HG03558 (cell line): ENCODE results near the gene PGAM2.

Experiments
- ATAC-seq: cut with Tn5 transposase; IDR thresholded peaks from one replicate; pipeline ENCODE4 v1.9.1; 2021; ENCODE audit warnings: moderate number of reproducible peaks; ENCODE audit not compliant: unreplicated experiment; ENCODE audit errors: extremely low read depth

Gene PGAM2

DNA sequence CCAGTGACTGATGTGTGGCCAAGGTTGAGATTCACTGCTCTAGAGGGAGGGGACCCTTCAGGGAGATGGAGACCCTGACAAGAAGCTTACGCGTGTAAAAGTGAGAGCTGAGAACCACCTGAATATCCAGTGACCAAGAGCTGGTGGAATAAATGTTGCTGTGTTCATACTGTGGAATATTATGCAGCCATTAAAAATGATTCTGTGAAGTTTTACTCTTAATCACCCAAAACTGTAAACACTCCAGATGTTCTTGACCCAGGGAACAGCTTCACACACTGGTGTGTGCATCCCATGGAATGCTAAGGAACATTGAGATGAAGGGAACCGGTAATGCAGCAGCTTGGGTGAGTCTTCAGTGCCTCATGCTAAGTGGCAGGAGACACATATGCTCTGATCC is 21.3 kb upstream of the PGAM2 start:
- no peak for ATAC-seq

DNA sequence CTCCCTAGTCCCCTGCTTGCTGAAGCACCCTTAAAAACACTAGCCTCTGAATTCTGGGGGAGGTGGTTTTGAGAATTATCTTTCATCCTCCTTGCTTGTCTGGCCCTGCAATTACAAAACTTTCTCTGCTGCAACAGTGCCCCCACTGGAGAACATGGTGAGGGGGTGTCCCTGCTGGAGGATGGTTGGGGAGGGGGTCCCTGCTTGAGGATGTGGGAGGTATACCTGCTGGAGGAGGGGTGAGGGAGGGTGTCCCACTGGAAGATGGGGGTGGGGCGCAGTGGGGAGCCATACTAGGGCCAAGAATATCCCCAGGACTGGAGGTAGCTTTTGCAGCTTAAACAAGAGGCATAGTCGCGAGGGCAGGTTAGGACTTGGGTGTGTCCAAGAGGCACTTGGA is 20.2 kb upstream of the PGAM2 start:
- no peak for ATAC-seq

DNA sequence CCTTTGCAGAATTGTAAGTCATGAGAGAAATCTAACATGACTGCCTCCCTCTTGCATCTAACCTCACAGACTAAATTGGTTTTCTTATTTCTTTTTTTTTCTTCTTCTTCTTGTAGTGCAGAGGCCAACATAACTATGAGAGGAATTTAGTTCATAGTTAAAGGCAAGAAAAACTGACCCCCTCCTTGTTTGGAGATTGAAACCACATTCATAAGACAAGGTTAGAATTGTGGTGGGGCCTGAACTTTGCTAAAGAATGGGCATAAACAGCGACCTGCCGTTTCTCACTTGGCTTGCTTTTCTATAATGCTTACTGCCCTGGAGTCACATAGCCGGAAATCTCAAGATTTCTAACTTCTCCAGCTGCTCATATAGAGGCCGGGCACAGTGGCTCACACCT is 19.3 kb upstream of the PGAM2 start:
- no peak for ATAC-seq

DNA sequence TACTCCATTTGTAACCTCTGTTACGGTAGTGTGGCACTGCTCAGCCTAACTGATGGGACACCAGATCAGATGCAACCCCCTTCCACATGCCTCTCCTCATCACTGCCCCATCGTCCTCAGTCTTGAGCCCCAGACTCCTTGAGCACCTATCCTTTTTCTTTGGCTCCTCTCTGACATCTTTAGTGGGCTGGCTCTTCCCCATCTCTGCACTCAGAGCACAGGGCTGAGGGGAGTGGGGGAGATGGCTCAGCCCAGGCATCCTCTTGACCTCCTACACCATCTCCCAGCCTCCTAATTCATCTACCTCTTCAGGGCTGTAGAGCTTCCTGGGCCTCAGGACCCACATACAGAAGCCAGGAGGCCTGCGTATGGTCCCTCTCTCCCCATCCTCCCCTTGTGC is 18.4 kb upstream of the PGAM2 start:
- no peak for ATAC-seq

DNA sequence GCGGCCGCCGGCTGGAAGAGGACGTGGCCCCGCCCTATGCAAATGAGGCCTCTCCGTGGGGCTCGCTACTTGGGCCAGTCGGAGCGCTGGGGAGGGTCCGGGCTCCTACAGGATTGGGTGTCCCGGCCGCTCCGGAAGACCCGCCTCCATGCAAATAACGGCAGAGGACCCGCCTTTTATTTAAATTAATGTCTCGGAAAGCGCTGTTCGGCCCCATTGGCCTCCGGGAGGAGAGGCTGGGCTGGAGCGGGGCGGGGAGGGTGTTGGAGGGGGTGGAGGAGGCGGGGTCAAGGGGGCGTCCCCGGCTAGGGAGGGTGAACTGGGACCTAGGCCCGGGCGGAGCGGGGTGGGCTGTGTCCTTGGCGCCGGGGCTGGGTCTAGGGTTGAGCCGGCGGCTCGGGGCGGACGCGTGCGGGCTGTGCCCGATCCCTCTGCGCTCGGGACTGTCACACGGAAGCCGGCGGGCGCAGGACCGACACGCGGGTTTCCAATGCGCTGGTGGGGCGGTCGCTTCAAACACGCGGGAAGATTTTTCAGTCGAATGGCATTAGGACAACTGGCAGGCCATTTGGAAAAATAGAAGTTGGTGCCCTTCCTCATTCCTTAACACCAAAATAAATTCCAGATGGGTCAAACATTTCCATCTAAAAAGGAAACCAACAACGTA is 17.3 kb upstream of the PGAM2 start:
- ATAC-seq, result peak; percentile 77

DNA sequence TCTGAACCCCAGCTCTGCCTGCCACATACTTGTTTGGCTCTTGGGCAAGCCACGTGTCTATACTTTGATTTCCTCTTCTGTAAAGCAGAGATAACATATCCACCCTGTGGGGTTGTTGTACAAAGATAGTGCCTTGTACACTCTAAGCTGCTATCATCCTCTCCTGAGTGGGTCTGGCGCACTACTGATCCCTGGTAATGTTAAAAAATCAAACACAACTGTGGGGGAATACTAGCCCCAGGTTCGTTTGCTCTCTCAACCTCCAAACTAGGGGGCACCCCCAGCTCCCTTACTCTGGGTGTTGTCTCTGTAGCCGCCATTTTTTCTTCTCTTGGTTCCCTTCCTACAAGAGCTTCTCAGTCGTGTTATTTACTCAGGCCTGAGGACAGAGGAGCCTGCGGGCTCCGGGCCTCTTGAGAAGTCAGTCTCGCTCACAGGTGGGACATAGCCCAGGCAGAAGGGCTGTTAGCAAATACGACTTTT is 15.9 kb upstream of the PGAM2 start:
- no peak for ATAC-seq

DNA sequence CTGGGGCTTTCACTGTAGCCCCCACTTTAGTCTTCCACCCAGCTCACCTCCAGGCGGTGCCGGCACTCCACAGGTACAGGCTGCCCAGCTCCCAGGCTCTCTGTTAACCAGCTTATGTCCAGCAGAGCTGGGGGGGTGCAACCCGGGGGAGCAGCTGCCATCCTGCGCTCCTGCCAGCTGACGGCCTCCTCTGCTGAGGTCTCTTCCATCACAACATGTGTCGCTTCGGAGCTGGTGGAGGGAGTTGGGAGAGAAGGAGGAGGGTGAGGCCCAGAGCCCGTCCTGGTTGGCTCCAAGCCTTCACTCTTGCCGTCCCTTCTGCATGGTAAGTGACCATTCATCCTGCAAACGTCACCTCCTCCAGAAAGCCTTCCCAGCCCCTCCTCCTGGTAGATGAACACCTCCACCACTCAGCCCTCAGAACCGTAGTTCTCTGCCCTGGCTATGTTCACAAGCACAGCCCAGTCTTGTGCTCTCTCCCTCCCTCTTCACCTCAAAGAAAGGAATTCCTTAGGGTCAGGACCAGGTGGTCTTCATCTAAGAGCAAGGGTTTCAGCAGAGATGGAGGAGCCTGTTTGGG is 15.4 kb upstream of the PGAM2 start:
- no peak for ATAC-seq

DNA sequence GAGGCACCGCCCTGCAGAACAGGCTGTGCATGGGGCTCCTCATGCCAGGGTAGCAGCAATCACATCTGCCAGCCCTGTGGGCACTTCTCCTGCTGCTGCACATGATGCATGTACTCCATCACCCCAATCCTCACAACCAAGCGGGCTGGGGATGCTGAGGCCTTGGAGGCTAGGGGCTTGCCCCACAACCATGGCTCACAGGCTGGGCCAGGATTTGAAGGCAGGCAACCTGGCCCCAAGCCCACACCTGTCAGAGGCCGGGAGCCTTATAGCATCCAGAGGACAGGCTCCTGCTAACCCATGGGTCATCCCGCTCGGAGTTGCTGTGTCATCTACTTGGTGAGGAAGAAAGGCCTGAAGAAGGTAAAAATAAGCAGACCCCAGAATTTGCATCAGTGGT is 14.8 kb upstream of the PGAM2 start:
- ATAC-seq, result no peak

DNA sequence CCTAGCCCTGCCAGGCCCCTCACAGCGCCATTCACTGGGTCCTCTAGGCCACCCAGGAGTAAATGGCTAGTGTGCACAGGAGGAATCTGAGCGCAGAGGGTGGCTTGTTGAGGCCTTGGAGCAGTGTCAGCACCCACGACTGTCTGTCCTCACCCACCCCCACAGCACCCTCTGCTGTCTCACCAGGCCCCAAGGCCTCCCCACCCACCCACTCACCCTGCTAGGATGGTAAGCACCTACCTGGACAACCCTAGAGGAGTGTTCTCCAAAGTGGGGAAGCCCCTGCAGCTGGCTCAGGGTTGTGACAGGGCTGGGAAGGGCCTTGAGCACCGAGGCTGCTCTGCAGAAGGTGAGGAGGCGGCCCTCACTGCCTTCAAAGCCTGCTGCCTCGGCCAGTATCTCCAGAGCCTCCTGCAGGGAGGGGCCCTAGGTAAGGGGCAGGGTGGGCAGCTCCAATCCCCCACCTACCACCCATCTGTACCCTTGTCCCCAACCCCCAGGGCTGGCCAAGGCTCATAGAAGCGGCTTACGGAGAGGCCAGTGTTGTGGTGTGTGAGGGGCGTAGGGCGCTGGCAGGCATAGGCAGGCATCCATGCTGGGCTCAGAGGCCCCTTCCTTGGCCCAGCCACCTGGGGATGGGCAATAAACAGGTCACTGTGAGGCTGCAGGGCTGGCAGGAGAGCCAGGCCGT is 14.1 kb upstream of the PGAM2 start:
- no peak for ATAC-seq

DNA sequence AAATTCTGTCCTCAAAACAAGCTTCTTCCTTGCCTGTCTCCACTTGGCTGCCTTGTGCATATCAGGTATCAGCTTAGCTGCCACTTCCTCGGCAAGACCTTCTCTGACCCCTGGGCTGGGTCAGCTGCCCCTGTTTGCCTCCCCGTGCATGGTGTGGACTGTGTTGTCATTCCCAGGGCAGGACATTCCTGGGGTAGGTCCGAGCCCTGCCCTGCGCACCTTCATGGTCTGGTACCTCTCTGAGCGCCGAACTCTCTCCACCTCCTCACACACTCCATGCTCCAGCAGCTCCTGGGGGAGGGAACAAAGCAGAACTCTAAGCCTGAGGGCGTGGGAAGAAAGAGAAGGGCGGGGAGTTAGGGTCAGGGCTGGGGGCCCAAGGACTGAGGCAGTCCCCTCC is 13.2 kb upstream of the PGAM2 start:
- ATAC-seq, result no peak

DNA sequence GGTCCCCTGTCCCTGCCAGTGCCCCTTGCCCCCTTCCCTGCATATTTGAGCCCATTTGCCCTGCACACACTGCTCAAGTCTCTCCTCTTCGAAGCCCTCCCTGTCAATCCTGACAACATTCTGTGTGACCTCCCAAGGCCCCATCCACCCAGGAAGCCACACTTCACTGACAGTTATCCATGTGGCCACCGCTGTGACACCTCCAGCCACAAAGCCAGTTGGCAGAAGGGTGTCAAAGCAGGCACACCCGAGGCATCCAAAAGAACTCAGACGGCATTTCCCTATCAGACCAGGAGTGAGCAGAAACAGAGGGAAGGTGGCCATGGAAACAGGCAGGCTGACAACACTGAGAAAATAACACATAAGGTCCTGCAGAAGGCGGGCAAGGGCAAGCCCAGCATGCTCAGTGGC is 12.3 kb upstream of the PGAM2 start:
- ATAC-seq, result no peak

DNA sequence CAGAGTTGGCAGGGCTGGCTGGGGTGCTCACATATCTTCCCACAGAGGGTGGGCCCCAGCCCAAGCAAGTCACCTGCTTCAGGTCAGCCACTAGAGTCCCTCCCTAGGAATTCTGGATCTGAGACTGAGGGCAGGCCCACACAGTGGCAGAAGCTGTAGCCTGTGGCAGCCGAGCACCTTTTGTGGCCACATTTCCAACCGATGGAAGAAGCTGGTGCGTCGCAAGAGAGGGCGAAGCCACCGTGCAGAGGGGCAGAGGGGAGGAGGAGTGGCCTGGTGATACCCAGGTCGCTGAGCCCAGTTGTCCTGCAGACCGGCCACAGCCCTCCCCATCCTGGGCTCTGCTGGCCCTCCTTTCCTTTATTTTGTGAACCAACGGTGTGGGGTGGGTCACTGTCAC is 11.7 kb upstream of the PGAM2 start:
- no peak for ATAC-seq

DNA sequence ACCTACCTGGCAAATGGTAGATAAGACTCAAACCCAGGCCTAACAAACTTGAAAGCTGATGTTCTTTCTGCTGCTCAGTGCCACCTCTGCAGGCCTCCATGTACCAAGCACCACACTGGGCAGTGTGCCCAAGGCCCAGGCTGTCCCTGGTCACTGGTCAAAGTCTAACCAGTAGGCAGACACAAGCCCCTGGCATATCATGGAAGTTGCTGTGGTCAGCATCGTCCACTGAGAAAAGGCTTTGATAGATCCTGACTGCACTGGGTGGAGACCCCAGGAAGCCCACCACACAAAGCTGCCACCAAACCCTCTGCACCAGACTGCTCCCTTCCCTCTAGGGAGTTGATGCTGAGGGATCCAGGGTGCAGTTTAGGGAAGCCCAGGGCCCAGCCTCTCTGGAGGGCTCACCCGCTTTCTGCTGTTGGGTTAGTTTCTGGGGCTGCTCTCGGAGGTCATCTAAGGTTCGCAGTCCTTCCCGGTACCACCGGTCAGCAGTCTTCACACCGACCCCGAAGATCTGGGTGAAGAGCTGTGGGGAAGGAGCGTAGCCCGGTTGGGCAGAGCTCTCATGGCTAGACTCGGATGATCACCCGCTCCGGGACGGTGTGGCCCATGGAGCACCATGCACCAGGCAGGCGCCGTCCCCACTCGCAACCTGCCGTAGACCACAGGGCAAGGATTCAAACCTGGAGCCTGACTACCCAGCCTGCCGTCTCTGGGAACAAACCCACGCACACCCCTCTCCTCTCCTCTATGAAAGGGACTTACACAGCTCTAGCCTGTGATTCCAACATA is 10.9 kb upstream of the PGAM2 start:
- no peak for ATAC-seq

DNA sequence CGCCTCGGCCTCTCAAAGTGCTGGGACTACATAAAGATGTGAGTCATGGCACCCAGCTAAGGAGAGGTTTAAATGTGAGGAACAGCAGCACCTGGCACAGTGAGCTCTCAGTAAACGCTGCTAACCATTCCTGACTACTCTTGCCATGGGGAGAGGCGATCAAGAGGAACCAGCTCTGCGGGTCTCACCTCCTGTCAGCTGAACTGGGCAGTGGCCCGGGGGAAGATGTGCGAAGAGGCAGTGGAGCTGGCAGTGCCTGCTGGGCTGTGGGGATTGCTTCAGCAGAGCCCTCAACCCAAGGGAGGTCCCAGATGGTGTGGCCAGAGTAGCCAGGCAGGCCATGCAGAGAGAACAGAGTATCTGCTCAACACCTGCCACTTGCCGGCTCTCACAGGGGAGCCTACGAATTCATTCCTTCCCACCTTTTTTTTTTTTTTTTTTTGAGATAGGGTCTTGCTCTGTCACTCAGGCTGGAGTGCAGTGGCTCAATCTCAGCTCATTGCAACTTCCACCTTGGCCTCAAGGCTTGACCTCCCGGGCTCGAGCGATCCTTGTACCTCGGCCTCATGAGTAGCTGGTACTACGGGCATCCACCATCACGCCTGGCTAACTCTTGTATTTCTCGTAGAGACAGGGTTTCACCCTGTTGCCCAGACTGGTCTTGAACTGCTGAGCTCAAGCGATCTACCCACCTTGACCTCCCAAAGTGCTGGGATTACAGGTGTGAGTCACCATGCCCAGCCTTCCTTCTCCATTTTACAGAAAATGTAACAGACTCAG is 10.1 kb upstream of the PGAM2 start:
- no peak for ATAC-seq

DNA sequence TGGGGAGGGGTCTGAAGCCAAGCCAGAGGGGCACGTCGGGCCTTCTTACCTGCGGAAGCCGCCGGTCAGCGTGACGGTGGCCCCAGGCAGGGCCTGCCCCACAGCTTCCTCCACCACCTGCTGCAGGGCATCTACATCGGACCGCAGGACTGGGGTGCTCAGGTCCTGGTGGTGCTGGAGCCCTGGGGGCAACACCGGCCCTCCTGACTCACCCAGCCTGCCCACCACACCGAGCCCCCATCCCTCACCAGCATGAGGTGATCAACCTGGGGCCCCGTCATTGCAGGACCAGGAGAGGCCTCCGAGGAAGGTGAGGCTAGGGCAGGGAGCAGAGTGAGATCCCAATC is 9.0 kb upstream of the PGAM2 start:
- ATAC-seq, result no peak

DNA sequence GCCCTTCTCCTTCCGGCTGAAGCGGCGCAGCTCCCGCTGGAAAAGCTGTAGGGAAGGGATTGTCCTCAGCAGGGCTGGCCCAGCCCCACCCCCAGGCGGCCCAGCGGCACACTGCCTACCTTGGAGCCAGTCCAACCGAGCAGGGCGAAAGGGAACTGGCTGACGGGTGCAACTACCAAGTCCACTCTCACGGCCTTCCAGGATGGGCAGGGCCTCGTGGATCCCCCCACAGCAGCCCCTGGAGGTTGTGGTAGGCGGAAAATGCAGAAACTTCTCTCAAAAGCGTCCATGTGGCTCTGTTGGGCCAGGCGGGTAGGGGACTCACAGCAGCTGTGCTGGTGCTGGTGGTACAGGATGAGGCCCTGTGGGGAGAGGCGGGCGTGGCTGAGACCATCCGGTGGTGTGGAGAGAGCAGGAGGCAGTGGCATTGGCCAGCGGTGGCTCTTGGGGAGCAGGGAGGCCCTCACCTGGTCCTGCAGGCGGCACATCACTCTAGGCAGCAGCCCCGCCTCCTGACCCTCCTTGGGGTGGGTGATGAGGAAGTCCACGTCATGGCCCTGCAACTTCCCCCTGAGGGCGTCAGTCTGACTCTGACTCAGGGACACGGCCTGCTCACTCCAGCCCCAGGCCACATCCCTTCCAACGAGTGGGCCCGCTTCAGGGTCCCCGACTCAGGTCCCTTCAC is 8.4 kb upstream of the PGAM2 start:
- no peak for ATAC-seq

DNA sequence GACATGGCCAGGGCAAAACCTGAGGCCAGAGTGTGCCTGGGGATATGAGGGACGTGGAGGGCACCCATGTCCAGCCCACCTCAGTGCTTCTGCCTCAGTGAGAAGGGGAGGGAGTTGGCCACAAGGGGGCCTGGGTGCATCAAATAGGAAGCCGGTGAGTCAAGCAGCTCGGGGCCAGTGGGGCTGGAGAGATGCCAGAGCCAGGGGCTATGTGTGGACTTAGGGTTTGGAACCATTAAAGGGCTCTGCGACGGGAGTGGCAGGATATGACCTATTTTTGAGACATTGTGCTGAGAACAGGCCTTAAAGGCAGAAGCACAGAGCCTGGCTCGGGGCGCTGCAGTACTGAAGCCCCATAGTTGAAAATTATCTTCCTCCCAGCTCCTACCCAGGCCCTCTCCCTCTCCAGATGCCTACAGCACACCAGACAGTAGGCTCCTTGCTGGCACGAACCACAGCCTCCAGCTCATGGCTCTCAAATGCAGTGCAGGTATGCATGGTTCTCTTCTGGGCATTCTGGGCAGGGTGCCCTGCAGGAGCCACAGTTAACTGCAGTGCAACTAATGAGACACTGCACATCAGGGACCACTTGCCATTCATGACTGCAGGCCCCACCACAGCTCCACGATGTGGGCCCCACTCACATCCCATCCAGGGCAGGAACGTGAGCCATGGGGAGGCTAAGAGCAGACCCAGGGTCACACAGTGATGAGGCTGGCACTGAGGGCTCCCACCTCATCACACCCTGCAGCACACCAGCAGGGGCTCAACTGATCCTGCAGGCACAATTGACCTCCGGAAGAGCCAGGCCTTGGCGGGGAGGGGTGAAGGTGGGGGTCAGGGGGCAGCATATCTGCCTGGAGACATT is 7.2 kb upstream of the PGAM2 start:
- ATAC-seq, result no peak

DNA sequence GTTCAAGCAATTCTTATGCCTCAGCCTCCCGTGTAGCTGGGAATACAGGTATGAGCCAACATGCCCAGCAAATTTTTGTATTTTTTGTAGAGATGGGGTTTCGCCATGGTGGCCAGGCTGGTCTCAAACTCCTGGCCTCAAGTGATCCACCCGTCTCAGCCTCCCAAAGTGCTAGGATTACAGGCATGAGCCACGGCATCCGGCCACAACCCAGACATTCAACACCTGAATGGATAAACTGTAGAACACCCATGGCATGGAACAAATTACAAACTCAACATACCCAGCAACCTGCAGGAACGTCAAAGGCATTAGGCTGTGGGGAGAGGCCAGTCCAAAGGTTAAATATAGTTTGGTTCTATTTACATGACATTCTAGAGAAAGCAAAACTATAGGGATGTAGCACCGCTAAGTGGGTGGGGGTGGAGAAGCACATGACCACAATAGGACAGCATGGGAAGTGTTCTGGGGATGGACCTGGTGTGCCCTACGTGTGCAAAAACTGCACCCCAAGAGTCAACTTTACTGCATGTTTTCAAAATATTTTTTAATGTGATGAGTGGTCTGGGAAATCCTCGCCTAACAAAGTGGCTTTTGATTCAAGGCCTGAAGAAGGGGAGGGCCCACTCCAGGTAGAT is 6.5 kb upstream of the PGAM2 start:
- no peak for ATAC-seq
